ENCODE data around the gene GMDS. TPM values are rescaled to one million over a fixed set of nuclear protein-coding genes. Genes with fewer than 3 reads are reported as not detected.

The GMDS gene
- total RNA-seq, 2 experiments from 2014 or later, result 33.2 to 33.5 TPM

- ATAC-seq (peak; percentile 63), DNase-seq (no peak)
- no peak overlapping the region for H3K27ac Mint-ChIP-seq
- no peak overlapping the region for H3K4me3 Mint-ChIP-seq
- no peaks in the 10 kb centered on the region for H3K27me3 Mint-ChIP-seq
- intact Hi-C loops (cut with DNase I, micrococcal nuclease), result no loop called here
- no peaks in the 10 kb centered on the region for H3K9me3 Mint-ChIP-seq (ENCODE audit: low read depth)
- H3K36me3 Mint-ChIP-seq (ENCODE audit: low read depth), result no peaks in the 10 kb centered on the region
- CTCF ChIA-PET, result no interaction called here
- H3K4me1 Mint-ChIP-seq, result peaks cover 30% of the 10 kb centered on the region
- POLR2A ChIA-PET, result no interaction called here
These were observed 211.9 kb downstream of the GMDS start for GRCh38 chr6:2033544-2033943.

- DNase-seq (no peak), ATAC-seq (no peak)
- Mint-ChIP-seq H3K36me3 (ENCODE audit: low read depth) (no peaks in the 10 kb centered on the region), H3K27me3 (no peaks in the 10 kb centered on the region), H3K4me3 (no peak overlapping the region), H3K27ac (no peak overlapping the region), H3K4me1 (peaks cover 18% of the 10 kb centered on the region), H3K9me3 (ENCODE audit: low read depth) (no peaks in the 10 kb centered on the region)
- intact Hi-C loops (cut with DNase I, micrococcal nuclease), result no loop called here
- CTCF ChIA-PET, result no interaction called here
- POLR2A ChIA-PET, result no interaction called here
These were observed 214.6 kb downstream of the GMDS start for GRCh38 chr6:2030682-2031244.

- ATAC-seq (no peak), DNase-seq (no peak)
- Mint-ChIP-seq H3K4me1 (peaks cover 18% of the 10 kb centered on the region), H3K9me3 (ENCODE audit: low read depth) (no peaks in the 10 kb centered on the region), H3K27ac (no peak overlapping the region), H3K27me3 (no peaks in the 10 kb centered on the region), H3K4me3 (no peak overlapping the region), H3K36me3 (ENCODE audit: low read depth) (no peaks in the 10 kb centered on the region)
- intact Hi-C loops (cut with DNase I, micrococcal nuclease), result no loop called here
- ChIA-PET CTCF (no interaction called here), POLR2A (no interaction called here)
These were observed 215.5 kb downstream of the GMDS start for GRCh38 chr6:2029952-2030351.

GRCh38 chr6:2029130-2029794, 216.1 kb downstream of the GMDS start:
- H3K9me3 Mint-ChIP-seq (ENCODE audit: low read depth), result no peaks in the 10 kb centered on the region
- no peaks in the 10 kb centered on the region for H3K36me3 Mint-ChIP-seq (ENCODE audit: low read depth)
- POLR2A ChIA-PET, result no interaction called here
- peaks cover 19% of the 10 kb centered on the region for H3K4me1 Mint-ChIP-seq
- no peak overlapping the region for H3K27ac Mint-ChIP-seq
- intact Hi-C loops (cut with DNase I, micrococcal nuclease), result no loop called here
- no peak for ATAC-seq
- H3K4me3 Mint-ChIP-seq, result no peak overlapping the region
- no peak for DNase-seq
- no peaks in the 10 kb centered on the region for H3K27me3 Mint-ChIP-seq
- CTCF ChIA-PET, result no interaction called here

GRCh38 chr6:2028457-2029038, 216.9 kb downstream of the GMDS start:
- H3K27me3 Mint-ChIP-seq, result no peaks in the 10 kb centered on the region
- DNase-seq (no peak), ATAC-seq (no peak)
- ChIA-PET CTCF (no interaction called here), POLR2A (no interaction called here)
- H3K4me3 Mint-ChIP-seq, result no peak overlapping the region
- no peaks in the 10 kb centered on the region for H3K36me3 Mint-ChIP-seq (ENCODE audit: low read depth)
- H3K4me1 Mint-ChIP-seq, result peaks cover 22% of the 10 kb centered on the region
- no peaks in the 10 kb centered on the region for H3K9me3 Mint-ChIP-seq (ENCODE audit: low read depth)
- no peak overlapping the region for H3K27ac Mint-ChIP-seq
- intact Hi-C loops (cut with DNase I, micrococcal nuclease), result no loop called here

- H3K36me3 Mint-ChIP-seq (ENCODE audit: low read depth), result no peaks in the 10 kb centered on the region
- no peak for ATAC-seq
These were observed 219.3 kb downstream of the GMDS start for GRCh38 chr6:2026133-2026532.

GRCh38 chr6:2021713-2022125, 223.7 kb downstream of the GMDS start:
- ATAC-seq, result no peak
- Mint-ChIP-seq H3K9me3 (ENCODE audit: low read depth) (no peaks in the 10 kb centered on the region), H3K27ac (no peak overlapping the region), H3K27me3 (peaks cover 2% of the 10 kb centered on the region), H3K4me3 (no peak overlapping the region), H3K36me3 (ENCODE audit: low read depth) (peaks cover 9% of the 10 kb centered on the region), H3K4me1 (peaks cover 19% of the 10 kb centered on the region)
- CTCF ChIA-PET, result no interaction called here
- intact Hi-C loops (cut with DNase I, micrococcal nuclease), result no loop called here
- no peak for DNase-seq
- POLR2A ChIA-PET, result no interaction called here

More at GRCh38 chr6:2026133-2026532, 219.3 kb downstream of the GMDS start:
- no peaks in the 10 kb centered on the region for H3K9me3 Mint-ChIP-seq (ENCODE audit: low read depth)
- ChIA-PET POLR2A (no interaction called here), CTCF (interaction anchor here (0.7 kb wide), 1 partner anchor 12 kb away, joined by 3 read pairs; no protein-coding TSS in a partner anchor)
- DNase-seq, result no peak
- H3K4me3 Mint-ChIP-seq, result no peak overlapping the region
- H3K27ac Mint-ChIP-seq, result no peak overlapping the region
- intact Hi-C loops (cut with DNase I, micrococcal nuclease), result no loop called here
- peaks cover 2% of the 10 kb centered on the region for H3K27me3 Mint-ChIP-seq
- H3K4me1 Mint-ChIP-seq, result peaks cover 26% of the 10 kb centered on the region

- Mint-ChIP-seq H3K9me3 (ENCODE audit: low read depth) (no peaks in the 10 kb centered on the region), H3K4me3 (no peak overlapping the region), H3K27me3 (peaks cover 2% of the 10 kb centered on the region), H3K27ac (no peak overlapping the region), H3K4me1 (peaks cover 19% of the 10 kb centered on the region), H3K36me3 (ENCODE audit: low read depth) (peaks cover 12% of the 10 kb centered on the region)
- ChIA-PET POLR2A (no interaction called here), CTCF (no interaction called here)
- ATAC-seq (no peak), DNase-seq (no peak)
- intact Hi-C loops (cut with DNase I, micrococcal nuclease), result no loop called here
These were observed 224.5 kb downstream of the GMDS start for GRCh38 chr6:2020909-2021308.

GRCh38 chr6:2019051-2019450, 226.4 kb downstream of the GMDS start:
- peaks cover 2% of the 10 kb centered on the region for H3K27me3 Mint-ChIP-seq
- DNase-seq (no peak), ATAC-seq (no peak)
- peaks cover 4% of the 10 kb centered on the region for H3K9me3 Mint-ChIP-seq (ENCODE audit: low read depth)
- ChIA-PET CTCF (no interaction called here), POLR2A (no interaction called here)
- peaks cover 22% of the 10 kb centered on the region for H3K36me3 Mint-ChIP-seq (ENCODE audit: low read depth)
- intact Hi-C loops (cut with DNase I, micrococcal nuclease), result no loop called here
- H3K27ac Mint-ChIP-seq, result no peak overlapping the region
- no peak overlapping the region for H3K4me3 Mint-ChIP-seq
- peaks cover 14% of the 10 kb centered on the region for H3K4me1 Mint-ChIP-seq

- Mint-ChIP-seq H3K9me3 (ENCODE audit: low read depth) (peaks cover 7% of the 10 kb centered on the region), H3K4me1 (peaks cover 3% of the 10 kb centered on the region), H3K27ac (no peak overlapping the region), H3K36me3 (ENCODE audit: low read depth) (peaks cover 36% of the 10 kb centered on the region), H3K27me3 (no peaks in the 10 kb centered on the region), H3K4me3 (no peak overlapping the region)
- ATAC-seq (no peak), DNase-seq (no peak)
- POLR2A ChIA-PET, result no interaction called here
- CTCF ChIA-PET, result no interaction called here
- intact Hi-C loops (cut with DNase I, micrococcal nuclease), result no loop called here
These were observed 229.4 kb downstream of the GMDS start for GRCh38 chr6:2016040-2016439.

- ATAC-seq (no peak), DNase-seq (no peak)
- intact Hi-C loops (cut with DNase I, micrococcal nuclease), result no loop called here
- Mint-ChIP-seq H3K4me3 (no peak overlapping the region), H3K27ac (no peak overlapping the region), H3K4me1 (no peaks in the 10 kb centered on the region), H3K36me3 (ENCODE audit: low read depth) (peaks cover 19% of the 10 kb centered on the region), H3K9me3 (ENCODE audit: low read depth) (peaks cover 3% of the 10 kb centered on the region), H3K27me3 (no peaks in the 10 kb centered on the region)
- ChIA-PET CTCF (interaction anchor here (0.6 kb wide), 1 partner anchor 266 kb away, joined by 3 read pairs; no protein-coding TSS in a partner anchor), POLR2A (no interaction called here)
These were observed 236.9 kb downstream of the GMDS start for GRCh38 chr6:2008383-2008976.

- CTCF ChIA-PET, result no interaction called here
- ATAC-seq, result no peak
These were observed 238.2 kb downstream of the GMDS start for GRCh38 chr6:2007165-2007564.

More at GRCh38 chr6:2007165-2007564, 238.2 kb downstream of the GMDS start:
- Mint-ChIP-seq H3K4me3 (no peak overlapping the region), H3K27me3 (no peaks in the 10 kb centered on the region), H3K9me3 (ENCODE audit: low read depth) (peaks cover 2% of the 10 kb centered on the region), H3K4me1 (no peaks in the 10 kb centered on the region), H3K27ac (no peak overlapping the region), H3K36me3 (ENCODE audit: low read depth) (peaks cover 17% of the 10 kb centered on the region)
- POLR2A ChIA-PET, result no interaction called here
- no peak for DNase-seq
- intact Hi-C loops (cut with DNase I, micrococcal nuclease), result no loop called here
